Activated CD4-positive, alpha-beta T cell treated with anti-CD3 and anti-CD28 coated beads for 4 hours (primary cell): ENCODE measurements around the gene CLEC18A.
A peak's percentile ranks its signal among the peaks of the same experiment; 100 is the strongest.
"Not testable (repeated sequence)": the region's sequence is repeated elsewhere in the genome, so short reads cannot be mapped to it uniquely, and the experiment has no call there.

Experiments
- DNase-seq, 2 donors: peaks; one replicate each; pipeline ENCODE4 v3.0.0-alpha.2; 2020

The CLEC18A gene

DNA sequence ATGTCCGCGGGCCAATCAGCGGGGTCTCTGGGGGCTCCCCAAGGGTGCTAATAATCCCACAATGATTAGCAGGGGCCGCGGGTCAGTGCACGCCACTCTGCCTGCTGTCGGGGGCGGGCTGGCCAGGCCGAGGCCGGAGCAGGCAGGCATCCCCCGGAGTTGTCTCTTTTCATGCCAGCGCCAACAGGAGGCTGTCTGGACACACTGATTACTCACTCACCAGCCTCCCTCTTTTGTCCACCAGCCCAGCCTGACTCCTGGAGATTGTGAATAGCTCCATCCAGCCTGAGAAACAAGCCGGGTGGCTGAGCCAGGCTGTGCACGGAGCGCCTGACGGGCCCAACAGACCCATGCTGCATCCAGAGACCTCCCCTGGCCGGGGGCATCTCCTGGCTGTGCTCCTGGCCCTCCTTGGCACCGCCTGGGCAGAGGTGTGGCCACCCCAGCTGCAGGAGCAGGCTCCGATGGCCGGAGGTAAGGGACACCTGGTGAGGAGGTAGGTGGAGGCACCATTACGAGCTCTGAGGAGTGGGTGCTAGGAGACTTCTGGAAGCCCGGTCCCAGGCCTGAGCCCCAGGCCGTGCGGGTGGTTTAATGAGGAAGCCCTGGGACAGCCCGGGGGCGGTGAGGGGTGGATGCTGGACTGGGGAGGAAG is at the start of gene CLEC18A:
CLEC18A (plus strand) TSS at position 318 of the 655 bp plus-strand sequence; CDS start at position 351, 33 bp downstream.
- DNase-seq = not testable (repeated sequence)

DNA sequence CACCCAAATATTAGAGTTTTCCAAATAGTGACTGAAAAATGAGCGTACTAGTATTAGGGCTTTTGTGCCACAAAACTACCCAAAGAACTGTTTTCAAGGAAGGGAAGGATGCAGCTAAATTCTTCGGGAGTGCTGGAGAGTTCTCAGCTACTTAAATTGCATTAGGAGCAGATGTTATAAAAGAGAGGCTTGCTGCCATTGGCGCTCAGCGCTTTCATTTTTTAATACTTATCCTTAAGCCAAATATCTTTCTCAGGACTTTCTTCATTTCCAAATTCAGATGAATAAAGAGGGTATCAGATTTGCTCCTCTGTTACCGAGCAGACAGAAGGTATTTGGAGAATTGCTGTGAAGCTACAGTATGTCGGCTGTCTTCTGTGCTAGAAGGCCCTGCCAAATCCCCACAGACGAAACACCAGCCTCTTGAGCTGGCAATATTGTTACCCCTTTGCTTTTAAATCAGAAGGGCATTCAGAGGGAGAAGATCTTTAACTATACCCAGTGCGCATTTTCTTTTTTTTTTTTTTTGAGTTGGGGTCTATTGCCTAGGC is 47.2 kb upstream of the CLEC18A start:
- no peak for DNase-seq

DNA sequence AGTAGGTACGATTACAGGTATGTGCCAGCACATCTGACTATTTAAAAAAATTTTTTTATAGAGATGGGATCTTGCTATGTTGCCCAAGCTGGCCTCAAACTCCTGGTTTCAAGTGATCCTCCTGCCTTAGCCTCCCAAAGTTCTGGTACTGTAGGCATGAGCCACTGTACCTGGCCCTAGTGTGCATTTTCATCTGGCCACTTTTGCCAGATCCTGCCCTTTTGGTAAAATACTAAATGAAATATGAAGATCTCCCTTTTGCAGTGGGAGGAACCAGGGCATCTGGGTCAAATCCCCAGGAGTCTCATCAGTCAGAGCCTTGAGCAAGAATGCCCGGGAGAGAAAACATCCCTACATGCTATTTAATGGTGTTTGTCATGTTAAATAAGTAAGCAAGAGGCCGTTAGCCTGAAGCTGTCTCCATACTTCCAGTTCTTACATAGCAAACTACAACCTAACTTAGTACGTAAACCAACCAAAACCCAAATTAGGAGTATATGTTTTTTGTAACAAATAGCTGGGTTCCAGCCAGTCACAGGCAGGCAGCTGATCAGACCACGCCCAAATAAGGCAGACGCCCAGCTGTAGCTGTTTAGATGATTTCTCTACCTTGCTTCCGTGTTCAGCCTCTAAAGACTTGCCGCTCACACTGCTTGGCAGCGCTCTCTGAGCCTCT is 46.5 kb upstream of the CLEC18A start:
- no peak for DNase-seq

DNA sequence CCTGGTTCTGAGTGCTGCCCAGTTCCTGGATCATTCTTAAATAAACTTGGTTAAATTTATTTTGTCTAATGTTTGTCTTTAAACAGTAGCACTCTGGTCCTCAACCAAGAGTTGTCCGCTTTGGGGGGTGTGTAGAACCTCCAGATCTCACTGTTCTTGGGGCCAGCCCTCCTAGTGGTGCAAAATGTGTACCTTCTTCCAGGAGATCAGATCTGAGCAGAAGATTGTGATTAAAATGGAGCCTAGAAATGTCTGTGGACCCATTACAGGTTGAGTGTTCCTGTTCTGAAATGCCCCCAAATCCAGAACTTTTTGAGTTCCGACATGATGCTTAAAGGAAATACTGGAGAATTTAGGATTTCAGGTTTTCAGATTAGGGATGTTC is 46.0 kb upstream of the CLEC18A start:
- no peak for DNase-seq

DNA sequence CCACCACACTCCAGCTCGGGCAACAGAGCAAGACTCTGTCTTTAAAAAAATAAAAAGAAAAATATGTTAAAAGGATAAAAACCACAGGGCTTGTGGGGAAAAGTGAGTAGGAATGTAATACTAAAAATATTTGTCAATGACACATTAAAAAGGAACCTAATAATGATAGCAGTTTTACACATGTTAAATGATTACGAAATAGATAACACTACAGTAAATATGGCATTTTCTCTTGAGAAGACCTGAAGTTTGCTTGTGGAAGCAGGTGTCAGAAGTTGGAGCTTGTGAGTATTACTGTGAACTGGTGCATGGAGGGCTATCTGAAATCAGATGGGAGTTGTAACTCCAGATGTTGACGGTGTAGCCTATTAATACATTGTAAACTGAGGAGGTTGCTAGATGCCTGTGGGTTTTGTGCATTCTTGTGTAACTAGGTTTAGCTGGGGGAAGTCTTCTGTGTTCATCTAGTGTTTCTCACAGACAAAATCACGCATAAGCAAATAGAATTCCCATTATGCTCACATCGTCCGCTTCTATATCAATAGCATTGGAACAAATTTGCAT is 44.2 kb upstream of the CLEC18A start:
- no peak for DNase-seq

DNA sequence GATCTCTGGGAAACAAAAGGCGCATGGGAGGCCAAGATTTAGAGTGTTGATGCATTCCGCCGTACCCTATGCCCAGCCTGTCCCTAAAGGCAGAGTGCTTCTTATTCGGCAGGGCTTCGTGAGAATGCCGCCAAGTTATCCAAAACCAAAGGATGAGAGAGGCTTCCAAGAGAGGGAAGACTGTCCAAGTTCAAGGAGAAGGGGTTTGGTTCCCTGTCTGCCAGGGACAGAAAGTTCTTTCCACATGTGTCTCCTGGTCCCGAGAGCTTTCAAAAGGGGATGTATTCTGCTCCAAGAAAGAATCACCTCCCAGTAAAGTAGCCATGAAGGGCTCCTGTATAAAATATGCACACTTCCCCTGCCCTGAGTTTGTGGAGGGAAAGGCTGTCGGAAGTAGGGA is 42.1 kb upstream of the CLEC18A start:
- no peak for DNase-seq

DNA sequence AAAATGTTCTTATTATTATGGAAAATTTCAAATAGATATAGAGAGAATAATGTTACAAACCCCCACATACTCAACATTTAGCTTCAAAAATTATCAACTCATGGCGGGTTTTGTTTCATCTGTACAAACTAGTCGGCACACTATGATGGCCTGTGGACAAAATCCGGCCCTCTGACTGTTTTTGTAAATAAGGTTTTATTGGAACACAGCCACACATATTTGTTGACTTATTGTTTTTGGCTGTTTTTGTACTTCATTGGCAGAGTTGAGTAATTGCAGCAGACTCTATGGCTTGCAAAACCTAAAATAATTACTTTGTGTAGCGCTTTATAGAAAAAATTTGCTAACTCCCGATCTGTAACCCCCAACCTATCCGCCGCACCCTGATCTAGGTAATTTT is 41.4 kb upstream of the CLEC18A start:
- DNase-seq = no peak

DNA sequence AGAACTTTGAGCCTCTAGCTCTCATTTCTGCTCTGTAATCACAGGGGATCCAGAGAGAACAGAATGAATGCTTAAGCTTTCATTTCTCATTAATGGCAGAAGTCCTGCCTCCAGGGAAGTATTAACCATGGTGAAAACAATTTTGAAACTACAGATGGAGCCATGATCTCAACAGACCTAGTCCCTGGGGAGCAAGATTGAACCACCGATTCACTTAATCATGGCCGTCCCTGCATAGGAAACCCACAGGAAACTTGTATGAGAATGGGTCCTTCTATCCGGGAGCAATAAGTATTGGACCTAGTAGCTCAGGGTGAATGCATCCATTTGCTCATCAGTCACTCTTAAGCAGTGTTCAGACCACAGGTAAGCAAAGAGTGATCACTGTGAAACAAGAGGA is 40.2 kb upstream of the CLEC18A start:
- no peak for DNase-seq

DNA sequence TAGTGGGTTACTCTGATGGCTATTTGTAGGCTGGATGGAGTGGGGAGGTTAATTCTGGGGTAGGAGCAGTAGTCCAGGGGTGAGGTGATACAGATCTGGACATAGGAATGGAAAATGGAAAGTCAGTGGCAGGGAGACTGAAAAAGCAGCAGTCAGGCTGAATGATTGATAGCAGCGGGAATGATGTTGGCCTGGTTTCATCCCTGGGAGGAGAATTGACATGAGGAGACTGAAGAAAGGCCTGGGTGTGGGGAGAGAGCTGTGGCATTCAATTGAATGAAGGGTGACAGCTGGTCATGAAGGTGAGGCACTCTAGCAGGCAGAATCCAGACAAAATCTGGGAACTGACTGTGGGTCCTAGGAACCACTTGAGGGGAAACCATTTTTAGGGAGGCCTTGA is 34.7 kb upstream of the CLEC18A start:
- no peak for DNase-seq

DNA sequence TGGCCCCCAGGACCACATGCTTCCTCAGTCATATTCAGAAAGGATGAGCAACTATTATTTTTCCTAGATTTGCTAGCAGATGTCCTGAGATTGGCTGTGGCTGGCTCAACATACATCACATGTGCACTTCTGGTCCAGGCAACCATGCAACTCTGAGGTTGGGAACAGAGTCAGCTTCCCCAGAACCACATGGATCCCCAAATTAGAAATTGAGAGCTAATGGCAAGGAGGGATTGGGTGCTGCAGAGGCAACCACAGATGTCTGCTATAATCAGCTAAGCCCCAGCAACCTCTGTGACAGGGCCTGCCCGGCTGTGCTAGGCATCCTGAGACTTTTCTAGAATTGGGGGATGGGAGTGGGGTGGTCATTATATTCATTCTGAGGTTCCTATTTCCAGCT is 33.8 kb upstream of the CLEC18A start:
- no peak for DNase-seq

DNA sequence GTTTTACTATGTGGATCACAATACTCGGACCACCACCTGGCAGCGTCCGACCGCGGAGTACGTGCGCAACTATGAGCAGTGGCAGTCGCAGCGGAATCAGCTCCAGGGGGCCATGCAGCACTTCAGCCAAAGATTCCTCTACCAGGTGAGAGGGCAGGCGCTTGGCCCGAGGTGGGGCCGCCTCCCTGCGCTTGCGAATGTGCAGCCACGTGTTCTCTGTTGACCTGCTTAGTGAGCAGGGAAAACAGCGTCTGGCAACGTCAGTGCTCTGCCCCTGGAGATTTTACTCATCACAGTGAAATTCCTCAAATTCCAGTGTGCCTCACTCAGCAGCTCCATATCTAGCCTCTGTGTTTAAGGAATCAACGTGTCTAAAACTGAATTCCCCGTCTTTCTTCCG is 33.4 kb upstream of the CLEC18A start:
- no peak for DNase-seq

DNA sequence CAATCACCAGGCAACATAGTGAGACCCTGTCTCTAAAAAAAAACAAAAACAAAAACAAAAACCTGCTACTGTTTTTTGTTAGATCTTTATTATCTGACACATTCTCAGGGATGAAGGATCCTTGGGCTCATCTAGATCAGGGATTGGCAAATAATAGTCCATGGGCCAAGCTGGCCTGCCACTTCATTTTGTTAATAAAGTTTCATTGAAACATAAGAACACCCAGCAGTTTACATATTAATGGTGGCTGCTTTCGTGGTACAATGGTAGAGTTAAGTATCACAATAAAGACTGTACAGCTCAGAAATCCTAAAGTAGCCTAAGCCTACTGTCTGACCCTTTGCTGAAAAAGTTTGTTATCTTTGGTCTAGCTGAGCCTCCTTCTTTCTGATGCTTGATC is 32.9 kb upstream of the CLEC18A start:
- no peak for DNase-seq

DNA sequence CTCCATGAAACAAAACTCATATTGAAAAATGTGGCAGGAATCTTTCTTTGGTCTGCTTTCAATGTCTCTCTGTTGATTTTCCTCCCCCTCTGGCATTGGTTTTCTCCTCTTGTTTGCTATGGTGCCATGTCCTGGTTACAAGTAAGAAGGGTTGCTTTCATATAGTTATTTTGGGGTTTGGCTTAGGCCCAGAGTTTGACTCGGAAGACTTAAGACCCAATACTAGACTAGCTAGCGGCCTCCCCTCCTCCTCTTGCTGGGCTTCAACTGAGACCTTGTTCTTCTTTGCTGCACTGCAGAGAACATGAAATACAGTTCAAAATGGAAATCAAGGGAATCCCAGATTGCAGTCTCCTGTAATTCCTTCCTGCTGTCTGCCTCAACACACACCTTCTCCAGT is 30.0 kb upstream of the CLEC18A start:
- DNase-seq = no peak

DNA sequence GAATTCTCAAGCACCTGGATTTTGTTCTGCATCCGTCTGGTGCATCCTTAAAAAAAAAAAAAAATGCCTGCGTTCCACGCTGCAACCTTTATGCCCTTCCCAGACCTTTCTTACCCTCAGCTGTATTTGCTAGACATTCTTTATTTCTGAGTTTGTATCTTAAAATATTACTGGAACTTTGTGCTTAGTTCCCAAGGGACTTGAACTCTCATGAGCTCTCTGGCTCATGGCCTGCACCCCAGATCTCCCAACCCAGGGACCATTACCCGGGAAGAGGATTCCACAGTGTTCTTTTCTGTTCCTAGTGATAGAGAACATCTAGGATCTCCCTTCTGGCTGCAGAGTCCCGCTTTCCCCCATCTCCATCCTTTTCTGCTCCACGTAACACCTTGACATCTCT is 28.9 kb upstream of the CLEC18A start:
- DNase-seq = no peak

DNA sequence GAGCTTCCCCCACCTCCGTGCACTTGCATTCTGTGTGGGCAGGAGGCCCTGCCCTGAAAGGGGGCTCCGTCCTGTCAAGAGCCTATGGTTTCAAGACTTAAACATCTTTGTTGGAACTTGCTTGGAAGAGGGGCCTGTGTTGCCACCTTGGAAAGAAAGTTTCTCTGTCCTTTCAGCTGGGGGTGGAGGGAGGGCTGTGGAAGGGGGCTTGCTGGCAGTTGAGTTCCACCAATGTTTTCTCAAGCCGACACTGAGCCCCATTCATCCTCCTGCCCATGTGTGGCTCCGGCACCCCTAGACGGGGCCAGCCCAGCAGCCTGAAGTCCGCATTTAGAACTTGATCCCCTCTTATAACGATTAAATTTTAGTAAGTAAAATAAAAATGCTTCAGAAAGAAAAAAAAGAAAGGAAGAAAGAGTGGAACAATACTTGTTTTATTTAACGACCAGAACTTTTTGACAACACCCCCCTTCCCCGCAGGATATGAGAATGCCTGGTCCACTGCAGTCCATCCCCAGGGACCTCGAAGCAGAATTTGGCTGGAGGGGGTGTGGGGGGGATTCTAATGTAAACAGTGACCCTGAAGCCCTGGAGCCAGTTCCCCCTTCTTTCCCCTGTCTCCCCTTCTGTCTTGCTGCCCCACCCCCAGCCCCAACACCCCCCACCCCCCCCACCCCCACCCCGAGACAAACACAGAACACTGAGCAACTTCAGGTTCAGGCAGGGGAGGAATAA is 26.9 kb upstream of the CLEC18A start:
- no peak for DNase-seq

DNA sequence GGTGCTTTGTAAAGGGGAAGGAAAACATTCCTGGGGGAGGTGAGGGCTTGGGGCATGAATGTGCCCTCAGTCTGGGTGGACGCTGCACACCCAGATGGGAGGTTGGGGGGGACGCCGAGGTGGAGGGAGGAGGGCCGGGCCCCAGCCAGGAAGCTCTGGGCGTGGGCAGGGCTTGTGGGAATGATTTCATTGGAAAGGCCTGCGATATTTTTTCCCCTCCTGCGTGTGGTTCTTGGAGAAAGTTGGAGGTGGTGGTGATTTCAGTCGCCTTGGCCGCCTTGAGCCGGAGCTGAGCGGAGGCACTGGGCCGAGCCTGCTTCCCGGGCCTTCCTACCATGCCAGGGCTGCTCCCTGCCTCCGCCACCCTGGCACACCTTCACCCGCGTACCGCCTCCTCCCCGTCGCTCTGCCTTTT is 26.4 kb upstream of the CLEC18A start:
- DNase-seq = no peak

DNA sequence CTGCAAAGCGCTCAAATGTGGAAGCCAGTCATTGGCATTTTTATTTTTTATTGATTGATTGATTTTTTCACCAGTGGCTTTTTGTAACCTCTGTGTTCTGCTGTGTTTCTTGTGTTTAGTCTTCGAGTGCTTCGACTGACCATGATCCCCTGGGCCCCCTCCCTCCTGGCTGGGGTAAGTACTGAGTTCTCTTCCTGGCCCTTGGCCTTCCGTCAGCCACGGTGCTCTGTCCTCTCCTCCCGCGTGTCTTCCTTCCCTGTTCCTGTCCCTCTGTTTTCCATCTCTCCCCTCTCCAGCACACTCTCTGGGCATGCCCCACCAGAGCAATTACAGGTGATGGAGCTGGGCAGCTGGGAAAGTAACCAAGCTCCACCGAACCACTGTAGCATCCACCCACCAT is 25.8 kb upstream of the CLEC18A start:
- DNase-seq = no peak

DNA sequence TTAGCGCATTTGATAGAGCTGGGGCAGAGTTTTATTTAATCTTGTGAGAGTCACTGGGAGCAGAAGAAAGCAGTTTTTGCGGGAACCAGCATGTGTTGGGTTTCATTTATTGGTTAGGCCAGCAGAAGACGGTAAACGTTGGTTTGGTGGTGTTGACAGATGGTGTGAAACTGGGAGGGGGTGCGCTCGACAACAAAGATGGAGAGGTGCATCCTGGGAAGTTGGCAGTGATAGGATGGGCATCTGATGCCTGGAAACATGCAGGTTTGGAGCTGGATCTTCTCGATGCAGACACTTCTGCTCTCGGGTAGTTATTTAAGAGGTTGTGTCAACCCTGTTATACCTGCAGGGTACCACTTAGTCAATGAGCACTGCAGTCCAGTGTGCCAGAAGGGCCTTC is 24.9 kb upstream of the CLEC18A start:
- no peak for DNase-seq

DNA sequence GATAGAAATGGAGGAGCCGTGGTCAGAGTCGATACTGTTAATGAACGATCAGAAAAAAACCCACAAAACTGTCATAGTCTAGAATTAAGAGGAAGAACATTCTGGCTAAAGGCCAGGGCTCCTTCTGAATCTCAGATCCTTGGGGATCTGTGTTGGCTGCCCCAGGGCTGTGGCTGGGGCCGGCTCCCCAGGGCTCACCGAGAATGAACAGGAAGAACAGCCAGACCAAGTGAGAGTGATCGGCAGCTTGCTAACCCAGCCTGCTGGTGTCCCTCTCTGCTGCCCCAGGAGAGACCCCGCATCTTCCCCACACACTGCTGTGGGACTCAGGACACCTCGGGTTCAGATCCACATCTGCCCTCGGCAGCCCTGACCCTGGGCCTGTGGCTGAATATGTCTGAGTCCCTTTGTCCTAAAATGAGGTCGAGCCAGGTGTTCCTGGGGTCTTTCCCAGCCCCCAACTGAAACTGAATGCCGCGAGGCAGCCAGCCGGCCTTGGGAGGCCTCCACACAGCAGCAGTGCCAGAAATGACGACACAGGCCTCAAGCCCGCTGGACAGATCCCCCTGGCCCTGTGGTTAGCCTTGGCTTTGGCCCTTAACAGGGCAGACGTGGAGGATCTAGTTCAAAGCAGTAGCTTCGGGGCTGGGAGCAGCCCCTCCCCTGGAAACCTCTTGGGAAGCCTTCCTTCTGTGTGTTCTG is 23.9 kb upstream of the CLEC18A start:
- DNase-seq = no peak

DNA sequence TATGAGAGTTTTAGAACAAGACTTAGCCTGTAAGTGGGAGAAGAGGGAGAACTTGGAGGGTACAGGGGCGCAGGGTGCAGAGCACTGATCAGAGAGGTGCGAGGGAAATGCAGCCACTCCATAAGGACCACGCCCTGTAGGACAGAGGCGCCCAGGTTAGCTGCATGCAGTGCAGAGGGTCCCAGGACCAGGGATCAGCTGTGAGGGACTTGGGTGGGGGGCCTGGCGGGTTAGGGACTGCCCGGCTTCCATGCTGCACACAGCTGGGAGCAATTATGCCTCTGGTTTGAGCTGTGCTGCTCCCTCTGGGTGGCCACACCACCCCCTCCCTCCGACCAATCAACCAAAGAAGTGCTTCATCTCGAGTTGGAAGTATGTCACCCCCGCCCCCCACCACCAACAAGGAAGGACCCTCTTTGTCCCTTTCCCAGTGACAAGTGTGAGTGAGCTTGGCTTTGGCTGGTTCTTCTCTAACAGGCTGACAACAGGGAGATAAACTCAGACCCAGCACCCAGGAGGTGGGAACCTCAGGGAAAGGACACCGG is 22.2 kb upstream of the CLEC18A start:
- DNase-seq = no peak

DNA sequence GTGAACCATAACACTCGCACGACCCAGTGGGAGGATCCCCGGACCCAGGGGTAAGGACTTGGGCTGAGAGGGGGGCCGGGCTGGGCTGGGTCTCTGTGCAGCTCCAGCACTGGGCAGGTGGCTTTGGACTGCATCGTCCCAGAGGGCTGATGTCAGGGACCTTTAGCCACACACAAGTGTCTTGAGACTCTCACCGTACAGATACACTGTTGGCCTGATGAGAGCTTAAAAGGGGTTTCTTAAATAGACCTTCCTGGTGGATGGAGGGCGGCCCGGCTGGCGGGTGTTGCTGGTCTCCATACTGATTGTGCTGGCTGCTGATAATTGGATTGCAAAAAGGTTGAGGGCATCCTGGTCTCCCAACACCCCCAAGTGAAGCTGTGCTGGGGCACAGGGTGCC is 21.7 kb upstream of the CLEC18A start:
- DNase-seq = no peak

DNA sequence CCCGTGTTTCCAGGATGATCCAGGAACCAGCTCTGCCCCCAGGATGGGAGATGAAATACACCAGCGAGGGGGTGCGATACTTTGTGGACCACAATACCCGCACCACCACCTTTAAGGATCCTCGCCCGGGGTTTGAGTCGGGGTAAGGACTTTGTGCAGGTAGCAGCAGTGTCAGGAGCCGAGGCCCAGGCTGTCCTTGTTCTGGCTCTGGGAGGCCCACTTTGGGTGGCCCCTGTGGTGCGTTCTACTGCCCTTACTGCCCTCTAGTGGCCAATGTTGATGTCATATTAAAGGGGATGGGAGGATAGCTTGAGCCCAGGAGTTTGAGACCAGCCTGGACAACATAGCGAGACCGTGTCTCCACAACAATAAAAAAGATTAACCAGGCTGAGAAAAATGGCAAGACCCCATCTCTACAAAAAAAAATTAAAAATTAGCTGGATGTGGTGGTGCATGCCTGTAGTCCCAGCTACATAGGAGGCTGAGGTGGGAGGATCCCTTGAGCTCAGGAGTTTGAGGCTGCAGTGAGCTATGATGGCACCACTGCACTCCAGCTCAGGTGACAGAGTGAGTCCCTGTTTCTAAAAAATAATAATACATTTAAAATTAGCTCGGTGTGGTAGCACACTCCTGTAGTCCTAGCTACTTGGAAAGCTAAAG is 20.9 kb upstream of the CLEC18A start:
- DNase-seq = peak; percentile 35 to 54
